Loucy (cell line): ENCODE data around the gene RPS27L.
"Not testable (repeated sequence)": the region's sequence is repeated elsewhere in the genome, so short reads cannot be mapped to it uniquely, and the experiment has no call there.

Experiments used
- H2AFZ ChIP-seq: fragments of 200-600 bp; sonication (generic); 2 replicates; pipeline ENCODE4 v1.6.0; 2016; ENCODE audit warnings: antibody characterized with exemption, mild to moderate bottlenecking, low read length, moderate library complexity
- H3F3A ChIP-seq: fragments of 200-600 bp; 2 replicates; pipeline ENCODE4 v1.6.0; 2016; ENCODE audit warnings: antibody characterized with exemption, low read depth, mild to moderate bottlenecking
- H3K27me3 ChIP-seq: fragments of 200-600 bp; sonication (generic); 2 replicates; pipeline ENCODE4 v1.6.1; 2014; ENCODE audit warnings: low read length, mild to moderate bottlenecking; ENCODE audit not compliant: insufficient read depth, poor library complexity, severe bottlenecking
- H3K36me3 ChIP-seq: fragments of 200-600 bp; sonication (generic); 2 replicates; pipeline ENCODE4 v1.6.1; 2016; ENCODE audit warnings: low read length; ENCODE audit not compliant: insufficient read depth
- H3K4me1 ChIP-seq: fragments of 200-600 bp; sonication (generic); 2 replicates; pipeline ENCODE4 v1.5.1; 2014; ENCODE audit warnings: low read length, mild to moderate bottlenecking; ENCODE audit not compliant: insufficient read depth, poor library complexity, severe bottlenecking
- H3K4me2 ChIP-seq: fragments of 200-600 bp; sonication (generic); 2 replicates; pipeline ENCODE4 v1.6.0; 2014; ENCODE audit warnings: antibody characterized with exemption, low read length, low read depth, mild to moderate bottlenecking; ENCODE audit not compliant: poor library complexity, severe bottlenecking
- H3K4me3 ChIP-seq: fragments of 200-600 bp; sonication (generic); 2 replicates; pipeline ENCODE4 v1.5.1; 2014; ENCODE audit warnings: low read length, mild to moderate bottlenecking, mixed read lengths; ENCODE audit not compliant: poor library complexity, severe bottlenecking
- H3K79me2 ChIP-seq: fragments of 200-600 bp; sonication (generic); 2 replicates; pipeline ENCODE4 v1.6.1; 2014; ENCODE audit warnings: low read length; ENCODE audit not compliant: insufficient read depth
- H3K9ac ChIP-seq: fragments of 200-600 bp; sonication (generic); 2 replicates; pipeline ENCODE4 v1.6.0; 2014; ENCODE audit warnings: mild to moderate bottlenecking, low read depth, low read length, moderate library complexity; ENCODE audit not compliant: poor library complexity, severe bottlenecking
- H3K9me2 ChIP-seq: fragments of 200-600 bp; sonication (generic); replicated peaks from 2 replicates; pipeline ENCODE4 v1.6.1; 2016; ENCODE audit warnings: low read depth, low read length, mixed read lengths
- H3K9me3 ChIP-seq: fragments of 200-600 bp; sonication (generic); 2 replicates; pipeline ENCODE4 v1.6.1; 2014; ENCODE audit warnings: mild to moderate bottlenecking, antibody characterized with exemption, low read length, low read depth; ENCODE audit not compliant: insufficient read depth
- H4K20me1 ChIP-seq: fragments of 200-600 bp; sonication (generic); 2 replicates; pipeline ENCODE4 v1.6.0; 2014; ENCODE audit warnings: antibody characterized with exemption, low read length, mild to moderate bottlenecking; ENCODE audit not compliant: insufficient read depth, poor library complexity, severe bottlenecking
- EZH2phosphoT487 ChIP-seq: fragments of 200-600 bp; IDR thresholded peaks from 2 replicates; pipeline ENCODE4 v1.6.1; 2018; ENCODE audit warnings: antibody characterized with exemption, mild to moderate bottlenecking, moderate library complexity, borderline replicate concordance
- TF ChIP-seq, protein P1 (sequence below): fragments of 200-600 bp; sonication (generic); conservative IDR thresholded peaks from 2 replicates; pipeline ENCODE4 v1.5.1; 2014; ENCODE audit warnings: mild to moderate bottlenecking, antibody characterized with exemption, low read length

RPS27L gene

DNA sequence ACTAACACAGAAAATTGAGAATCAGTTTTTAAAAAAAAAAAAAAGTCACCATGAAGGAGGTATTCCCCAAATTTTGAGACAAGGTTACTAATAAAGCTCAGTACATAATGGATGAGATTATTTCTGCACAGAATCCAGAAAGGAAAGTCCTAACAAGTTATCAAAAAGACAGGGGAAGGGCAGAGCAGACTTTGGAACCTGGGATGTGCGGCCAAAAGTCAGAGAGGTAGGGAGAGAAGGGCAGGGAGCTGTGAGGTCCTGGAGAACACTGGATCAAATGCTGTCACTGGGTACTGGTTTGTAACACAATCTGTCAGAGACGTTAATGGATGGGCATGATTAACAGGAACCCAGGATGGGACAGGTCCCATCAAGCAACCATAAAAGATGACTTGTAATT, 47.8 kb downstream of the RPS27L start:
- no peaks in the 10 kb centered on the region; the same call in 1 of the 2 replicates for H3K9me3 ChIP-seq
- 0 out of 2 replicates have a peak, but pooled peaks cover 2% of the 10 kb centered on the region for H3F3A ChIP-seq
- H4K20me1 ChIP-seq = no peaks in the 10 kb centered on the region
- H3K79me2 ChIP-seq = no peaks in the 10 kb centered on the region
- H3K4me2 ChIP-seq = no peak overlapping the region
- no peaks in the 10 kb centered on the region for H3K9me2 ChIP-seq
- no peak overlapping the region for H3K9ac ChIP-seq
- H3K27me3 ChIP-seq = no peaks in the 10 kb centered on the region
- H3K4me1 ChIP-seq = peaks cover 28% of the 10 kb centered on the region
- TF ChIP-seq, protein P1, sequence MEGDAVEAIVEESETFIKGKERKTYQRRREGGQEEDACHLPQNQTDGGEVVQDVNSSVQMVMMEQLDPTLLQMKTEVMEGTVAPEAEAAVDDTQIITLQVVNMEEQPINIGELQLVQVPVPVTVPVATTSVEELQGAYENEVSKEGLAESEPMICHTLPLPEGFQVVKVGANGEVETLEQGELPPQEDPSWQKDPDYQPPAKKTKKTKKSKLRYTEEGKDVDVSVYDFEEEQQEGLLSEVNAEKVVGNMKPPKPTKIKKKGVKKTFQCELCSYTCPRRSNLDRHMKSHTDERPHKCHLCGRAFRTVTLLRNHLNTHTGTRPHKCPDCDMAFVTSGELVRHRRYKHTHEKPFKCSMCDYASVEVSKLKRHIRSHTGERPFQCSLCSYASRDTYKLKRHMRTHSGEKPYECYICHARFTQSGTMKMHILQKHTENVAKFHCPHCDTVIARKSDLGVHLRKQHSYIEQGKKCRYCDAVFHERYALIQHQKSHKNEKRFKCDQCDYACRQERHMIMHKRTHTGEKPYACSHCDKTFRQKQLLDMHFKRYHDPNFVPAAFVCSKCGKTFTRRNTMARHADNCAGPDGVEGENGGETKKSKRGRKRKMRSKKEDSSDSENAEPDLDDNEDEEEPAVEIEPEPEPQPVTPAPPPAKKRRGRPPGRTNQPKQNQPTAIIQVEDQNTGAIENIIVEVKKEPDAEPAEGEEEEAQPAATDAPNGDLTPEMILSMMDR = no peak
- no peak for TF ChIP-seq EZH2phosphoT487
- H3K36me3 ChIP-seq = no peaks in the 10 kb centered on the region
- H3K4me3 ChIP-seq = no peak overlapping the region
- no peak overlapping the region for H2AFZ ChIP-seq

DNA sequence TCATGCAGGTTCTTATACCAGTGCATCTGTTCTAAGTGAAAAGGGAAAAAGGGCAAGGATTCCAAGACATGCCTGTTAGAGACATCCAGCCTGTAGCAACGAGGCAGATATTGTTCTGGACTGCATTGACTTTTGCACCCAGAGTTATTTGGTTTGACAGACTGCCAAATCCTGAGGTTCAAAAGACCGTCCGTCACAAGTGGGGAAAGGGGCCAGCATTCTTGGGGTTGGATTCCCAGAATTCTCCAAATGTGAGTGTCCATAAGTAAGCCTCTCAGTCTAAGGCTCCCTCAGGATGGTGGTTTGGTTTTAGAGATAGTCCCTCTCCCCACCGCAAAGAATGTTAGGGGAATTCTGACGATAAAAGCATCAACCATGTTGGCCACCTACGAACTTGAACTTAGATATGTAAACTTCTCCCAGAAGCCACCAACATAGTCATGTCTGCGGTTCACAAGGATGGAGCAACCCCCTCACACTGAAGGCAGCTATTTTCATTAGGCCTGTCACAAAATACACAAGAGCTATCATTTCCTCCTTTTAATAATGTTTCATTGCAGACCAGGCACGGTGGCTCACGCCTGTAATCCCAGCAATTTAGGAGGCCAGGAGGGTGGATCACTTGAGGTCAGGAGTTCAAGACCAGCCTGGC, 49.3 kb downstream of the RPS27L start:
- H2AFZ ChIP-seq = no peak overlapping the region
- H3K27me3 ChIP-seq = no peaks in the 10 kb centered on the region
- H3F3A ChIP-seq = 0 out of 2 replicates have a peak, but pooled peaks cover 2% of the 10 kb centered on the region
- no peak for TF ChIP-seq EZH2phosphoT487
- TF ChIP-seq, protein P1 = no peak
- H3K9ac ChIP-seq = no peak overlapping the region
- H3K4me2 ChIP-seq = no peak overlapping the region
- H3K4me3 ChIP-seq = no peak overlapping the region
- no peaks in the 10 kb centered on the region for H4K20me1 ChIP-seq
- H3K36me3 ChIP-seq = no peaks in the 10 kb centered on the region
- no peaks in the 10 kb centered on the region; the same call in 1 of the 2 replicates for H3K9me3 ChIP-seq
- H3K9me2 ChIP-seq = no peaks in the 10 kb centered on the region
- peaks cover 22% of the 10 kb centered on the region for H3K4me1 ChIP-seq
- H3K79me2 ChIP-seq = no peaks in the 10 kb centered on the region

DNA sequence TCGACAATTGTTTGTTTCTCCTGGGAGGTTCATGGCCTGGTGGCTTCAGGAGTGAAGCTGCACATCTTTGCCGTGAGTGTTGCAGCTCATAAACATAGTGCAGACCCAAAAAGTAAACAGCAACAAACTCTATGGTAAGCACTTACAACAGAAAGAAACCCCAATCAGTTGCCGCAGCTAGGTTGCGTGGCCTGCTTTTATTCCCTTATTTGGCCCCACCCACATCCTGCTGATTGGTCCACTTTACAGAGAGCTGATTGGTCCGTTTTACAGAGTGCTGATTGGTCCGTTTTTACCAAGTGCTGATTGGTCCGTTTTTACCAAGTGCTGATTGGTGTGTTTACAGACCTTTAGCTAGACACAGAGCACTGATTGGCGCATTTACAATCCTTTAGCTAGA, 51.9 kb downstream of the RPS27L start:
- H3K27me3 ChIP-seq, H3F3A ChIP-seq, H3K79me2 ChIP-seq, H3K4me1 ChIP-seq, H3K4me2 ChIP-seq, H2AFZ ChIP-seq, H3K9me3 ChIP-seq, H3K4me3 ChIP-seq, H3K9ac ChIP-seq, H3K9me2 ChIP-seq, H3K36me3 ChIP-seq, H4K20me1 ChIP-seq: not testable (repeated sequence)

DNA sequence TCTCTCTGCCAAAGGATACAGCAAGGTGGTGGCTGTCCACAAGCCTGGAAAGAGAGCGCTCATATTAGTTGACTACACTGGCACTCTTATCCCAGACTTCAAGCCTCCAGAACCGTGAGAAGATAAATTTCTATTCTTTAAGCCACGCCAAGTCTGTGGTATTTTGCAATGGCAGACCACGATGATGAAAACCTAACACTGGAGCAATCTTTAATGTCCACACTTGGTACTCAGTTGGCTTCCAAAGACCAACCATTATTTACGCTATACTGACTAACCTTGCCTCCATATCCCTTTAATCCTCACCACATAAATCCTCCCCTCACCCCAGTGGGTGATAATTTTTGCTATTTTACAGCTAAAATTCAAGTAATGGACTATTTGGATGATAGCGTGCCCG, 52.5 kb downstream of the RPS27L start:
- H3K4me1 ChIP-seq = no peaks in the 10 kb centered on the region

More for the DNA sequence above, 52.5 kb downstream of the RPS27L start:
- Histone ChIP-seq H3K79me2 (no peaks in the 10 kb centered on the region), H3F3A (no peaks in the 10 kb centered on the region), H3K9me2 (no peaks in the 10 kb centered on the region), H3K4me2 (no peak overlapping the region), H3K27me3 (no peaks in the 10 kb centered on the region), H3K4me3 (no peak overlapping the region), H4K20me1 (no peaks in the 10 kb centered on the region), H3K9ac (no peak overlapping the region), H3K36me3 (no peaks in the 10 kb centered on the region), H2AFZ (no peak overlapping the region), H3K9me3 (no peaks in the 10 kb centered on the region; the same call in 1 of the 2 replicates)
- no peak for TF ChIP-seq EZH2phosphoT487
- TF ChIP-seq, protein P1 = no peak
